ENCODE measurements around the gene GCNT2. TPM values are rescaled to one million over a fixed set of nuclear protein-coding genes. Genes with fewer than 3 reads are reported as not detected.

Gene GCNT2
- total and polyA plus RNA-seq, 10 donors = 1.8 to 27.2 (median 11.3) TPM

GRCh38 chr6:10589983-10590382 is 68.8 kb downstream of the GCNT2 start:
- TF ChIP-seq POLR2A (IDR thresholded peaks at IDR 0.05) (no peak), CTCF (IDR thresholded peaks at IDR 0.05 in 8 of 11, conservative IDR thresholded peaks at IDR 0.05 in 3 of 11) (no peak), POLR2AphosphoS5 (IDR thresholded peaks at IDR 0.05) (no peak)
- 93 to 98% (median 96%) methylated on average over 3 of the region's 3 CpGs for WGBS, 5 donors

GRCh38 chr6:10591422-10592160 is 70.4 kb downstream of the GCNT2 start:
- Histone ChIP-seq H3K9me3 (no peaks in the 10 kb centered on the region), H3K27ac (no peak overlapping the region), H3K36me3 (no peaks in the 10 kb centered on the region), H3K4me3 (no peak overlapping the region), H3K27me3 (replicated peaks in 1 of 7) (no peaks in the 10 kb centered on the region), H3K4me1 (peaks cover 0 to 24% (median 5%) of the 10 kb centered on the region in 6 donors)
- intact Hi-C loops (cut with DNase I; ENCODE audit: low total_unique reads) = no loop called here
- TF ChIP-seq POLR2AphosphoS5 (IDR thresholded peaks at IDR 0.05) = no peak
- TF ChIP-seq POLR2A (IDR thresholded peaks at IDR 0.05) = no peak
- no peak for TF ChIP-seq CTCF (IDR thresholded peaks at IDR 0.05 in 8 of 11, conservative IDR thresholded peaks at IDR 0.05 in 3 of 11)
- no peak for DNase-seq
- 82 to 89% (median 85%) methylated on average over 14 of the region's 14 CpGs for WGBS, 5 donors

More at GRCh38 chr6:10589983-10590382, 68.8 kb downstream of the GCNT2 start:
- intact Hi-C loops (cut with DNase I; ENCODE audit: low total_unique reads) = no loop called here
- H3K9me3 ChIP-seq = no peaks in the 10 kb centered on the region
- H3K4me1 ChIP-seq = peaks cover 0 to 18% (median 0%) of the 10 kb centered on the region in 6 donors
- H3K27me3 ChIP-seq (replicated peaks in 1 of 7) = no peaks in the 10 kb centered on the region
- H3K36me3 ChIP-seq = no peaks in the 10 kb centered on the region
- DNase-seq = no peak
- no peak overlapping the region for H3K27ac ChIP-seq
- H3K4me3 ChIP-seq = no peak overlapping the region

- no peak for DNase-seq
- H3K36me3 ChIP-seq = no peaks in the 10 kb centered on the region
- no peak overlapping the region for H3K4me3 ChIP-seq
- no peaks in the 10 kb centered on the region for H3K9me3 ChIP-seq
- WGBS, 5 donors = 72 to 86% (median 73%) methylated on average over 11 of the region's 11 CpGs
- peaks cover 0 to 40% (median 10%) of the 10 kb centered on the region in 6 donors for H3K4me1 ChIP-seq
- TF ChIP-seq CTCF (IDR thresholded peaks at IDR 0.05 in 8 of 11, conservative IDR thresholded peaks at IDR 0.05 in 3 of 11) (no peak), POLR2A (IDR thresholded peaks at IDR 0.05) (no peak), POLR2AphosphoS5 (IDR thresholded peaks at IDR 0.05) (no peak)
- intact Hi-C loops (cut with DNase I; ENCODE audit: low total_unique reads) = no loop called here
- H3K27me3 ChIP-seq (replicated peaks in 1 of 7) = no peaks in the 10 kb centered on the region
- H3K27ac ChIP-seq = peak overlapping the region in 3 of 8 donors; percentile 2 to 38 (median 31)
Measured at GRCh38 chr6:10595731-10596664, 74.8 kb downstream of the GCNT2 start.

Measured in spleen (tissue), 11 donors.